HS-27A (cell line): ENCODE results near the gene NPFF.
"Not testable (repeated sequence)": the region's sequence is repeated elsewhere in the genome, so short reads cannot be mapped to it uniquely, and the experiment has no call there.

Source experiments
- DNase-seq: peaks from one replicate; pipeline ENCODE4 v3.0.0-alpha.2; 2012; ENCODE audit warnings: low read depth, missing footprints

Gene NPFF

GRCh38 chr12:53495903-53496751 is 11.2 kb downstream of the NPFF start:
- DNase-seq = no peak

DNA sequence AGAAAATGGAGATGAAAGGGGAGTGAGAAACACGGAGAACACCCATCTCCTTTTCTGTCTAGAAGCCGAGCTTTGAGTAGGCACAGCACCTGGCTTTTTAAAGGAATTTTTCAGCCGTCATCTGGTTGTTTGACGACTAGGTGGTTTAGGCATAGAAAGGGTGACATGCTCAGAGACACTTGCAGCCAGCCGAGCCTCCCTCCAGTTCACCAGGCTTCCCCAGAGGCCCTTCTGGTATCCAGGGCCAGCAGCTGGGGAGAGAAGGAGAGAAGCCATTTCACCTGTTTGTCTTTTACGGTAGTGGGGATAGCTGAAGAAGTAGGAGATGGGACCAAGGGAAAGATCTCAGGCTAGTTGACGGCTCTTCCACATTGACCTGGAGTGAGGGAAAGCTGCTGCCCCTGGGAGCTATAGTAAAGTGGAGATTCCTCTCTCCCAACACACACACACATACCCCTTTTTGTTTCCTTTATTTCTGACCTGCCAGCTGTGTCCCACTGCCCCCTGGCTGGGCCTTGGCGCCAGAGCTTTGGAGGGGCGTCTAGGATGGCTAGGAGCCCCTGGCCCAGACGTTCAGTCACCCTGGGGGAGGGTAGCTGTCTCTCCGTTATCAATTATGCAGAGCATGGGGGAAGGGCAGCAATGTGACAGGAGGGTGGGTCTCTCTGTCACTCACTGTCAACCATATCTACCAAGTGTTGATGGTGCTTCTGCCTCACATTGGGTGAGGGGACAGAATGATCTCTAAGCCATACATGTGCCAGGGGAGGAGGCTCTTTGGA is 13.5 kb downstream of the NPFF start:
- DNase-seq = no peak

DNA sequence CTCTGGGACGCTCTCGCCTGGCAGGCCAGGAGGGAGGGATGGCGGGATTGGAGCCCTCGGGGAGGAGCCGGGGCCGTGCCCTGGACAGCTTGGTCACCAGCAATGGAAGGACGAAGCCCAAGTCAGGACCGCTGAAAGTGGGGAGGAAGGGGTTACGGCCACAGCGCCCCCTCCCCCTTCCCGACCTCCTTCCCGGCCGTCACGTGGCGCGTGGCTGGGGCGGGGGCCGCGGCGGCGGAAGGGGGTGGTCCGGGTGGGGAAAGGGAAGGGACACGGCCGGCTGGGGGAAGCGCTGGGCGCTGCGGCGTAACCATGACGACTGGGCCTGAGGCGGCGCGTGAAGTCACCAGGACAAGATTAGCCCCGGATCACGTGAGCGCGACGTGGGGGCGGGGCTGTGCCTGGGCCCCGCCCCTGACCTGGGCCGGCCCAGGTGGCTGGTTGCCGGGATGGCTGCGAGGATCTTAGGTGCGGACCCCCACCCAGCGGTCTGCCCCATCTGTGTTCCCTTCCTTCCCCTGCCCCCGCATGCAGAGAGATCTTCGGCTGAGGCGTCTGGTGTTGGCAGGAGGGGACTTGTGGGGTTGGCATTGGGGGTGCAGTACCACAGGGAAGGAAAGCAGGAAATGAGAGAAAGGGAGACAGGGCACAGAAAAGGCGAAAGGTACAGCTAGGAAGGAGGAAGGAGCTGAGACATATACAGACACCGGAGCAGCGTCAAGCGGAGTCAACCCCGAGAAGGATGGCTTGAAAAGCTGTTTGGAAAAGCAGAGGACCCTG is 14.3 kb downstream of the NPFF start:
- no peak for DNase-seq

DNA sequence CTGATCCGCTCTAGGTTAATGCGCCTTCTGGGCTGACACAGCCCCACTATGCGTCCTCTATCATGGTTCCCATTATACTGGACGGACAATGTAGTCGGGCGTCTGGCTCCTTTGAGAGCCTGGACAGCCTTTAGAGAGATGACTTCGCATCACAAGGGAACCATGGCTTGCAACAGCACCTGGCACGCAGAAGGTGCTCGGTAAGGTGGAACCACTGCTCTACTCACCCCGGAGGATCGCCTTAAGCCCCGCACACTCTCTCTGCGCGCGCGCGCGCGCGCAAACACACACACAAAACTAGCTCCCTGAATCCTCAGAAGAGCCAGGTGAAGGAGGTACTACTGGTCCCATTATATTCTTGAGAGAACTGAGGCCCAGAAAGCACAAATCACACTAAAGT is 15.1 kb downstream of the NPFF start:
- no peak for DNase-seq

GRCh38 chr12:53489242-53489864 is 17.9 kb downstream of the NPFF start:
- no peak for DNase-seq

DNA sequence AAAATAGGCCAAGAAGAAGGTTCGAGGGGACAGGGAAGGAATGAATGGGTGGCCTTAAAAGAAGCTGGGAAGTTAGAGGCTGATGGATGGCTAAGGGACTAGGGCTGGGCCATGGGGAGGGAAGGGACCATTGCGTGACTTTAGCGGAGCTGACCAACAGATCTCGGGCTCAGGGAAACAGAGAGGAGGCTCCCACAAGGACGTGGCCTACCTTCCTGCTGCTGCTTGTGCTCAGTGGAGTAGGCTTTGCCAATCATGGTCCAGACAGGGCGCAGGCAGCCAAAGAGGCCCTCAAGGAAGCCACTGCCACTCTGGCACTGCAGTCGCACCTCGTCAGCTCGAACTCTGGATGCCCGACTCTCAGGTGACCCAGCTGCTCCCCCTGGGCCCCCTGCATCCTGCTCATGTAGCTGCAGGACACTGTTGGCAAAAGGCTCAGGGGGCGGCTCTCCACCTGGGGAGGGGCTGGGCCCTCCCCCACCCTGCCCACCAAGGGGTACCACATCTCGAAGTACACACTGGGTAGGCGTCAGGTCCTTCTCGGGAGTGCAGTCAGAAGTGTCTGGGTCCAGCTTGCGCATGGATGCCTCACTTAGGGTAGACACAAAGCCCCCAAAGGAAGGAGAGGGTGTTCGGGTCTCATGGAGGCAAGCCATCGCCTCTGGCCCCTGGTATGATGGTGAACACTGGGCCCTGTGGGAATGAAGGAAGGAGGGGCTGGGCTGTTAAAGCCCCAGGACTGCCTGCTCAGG is 20.4 kb downstream of the NPFF start:
- no peak for DNase-seq

DNA sequence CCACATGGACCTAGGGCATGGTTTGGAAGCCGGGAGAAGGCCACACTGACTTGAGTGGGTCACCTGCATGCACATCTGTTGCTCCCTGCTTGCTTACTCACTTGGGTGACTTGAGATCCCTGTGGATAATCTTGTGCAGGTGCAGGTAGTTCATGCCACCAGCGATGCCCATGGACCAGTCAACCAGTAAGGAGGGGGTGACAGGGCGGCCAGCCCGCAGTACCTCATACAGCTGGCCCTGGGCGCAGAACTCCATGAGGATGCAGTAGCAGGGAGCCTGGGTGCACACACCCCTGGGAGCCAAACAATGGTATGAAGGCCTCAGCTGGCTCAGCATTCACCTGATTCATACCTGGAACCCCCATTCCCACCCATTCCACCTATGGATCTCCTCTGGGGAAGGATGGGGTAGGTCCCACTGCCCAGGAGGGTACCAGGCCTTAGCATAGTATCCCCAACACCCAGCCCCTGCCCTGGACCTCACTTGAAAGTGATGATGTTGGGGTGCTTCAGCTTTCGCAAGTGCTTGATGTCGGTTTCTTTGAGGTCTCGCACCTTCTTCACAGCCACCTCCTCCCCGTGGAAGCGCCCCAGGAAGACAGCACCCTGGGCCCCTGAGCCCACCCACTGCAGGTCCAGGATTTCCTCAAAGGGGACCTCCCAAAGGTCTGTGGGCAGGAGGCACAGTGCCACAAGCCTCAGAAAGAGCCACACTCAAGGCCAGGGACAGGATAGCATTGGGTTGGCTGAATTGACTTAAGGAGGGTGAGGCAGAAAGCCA is 21.1 kb downstream of the NPFF start:
- DNase-seq = no peak

- DNase-seq = no peak
Observed at GRCh38 chr12:53484686-53485575, 22.4 kb downstream of the NPFF start.

- DNase-seq = no peak
Observed at GRCh38 chr12:53483979-53484377, 23.3 kb downstream of the NPFF start.

- no peak for DNase-seq
Observed at GRCh38 chr12:53483225-53483978, 23.9 kb downstream of the NPFF start.

DNA sequence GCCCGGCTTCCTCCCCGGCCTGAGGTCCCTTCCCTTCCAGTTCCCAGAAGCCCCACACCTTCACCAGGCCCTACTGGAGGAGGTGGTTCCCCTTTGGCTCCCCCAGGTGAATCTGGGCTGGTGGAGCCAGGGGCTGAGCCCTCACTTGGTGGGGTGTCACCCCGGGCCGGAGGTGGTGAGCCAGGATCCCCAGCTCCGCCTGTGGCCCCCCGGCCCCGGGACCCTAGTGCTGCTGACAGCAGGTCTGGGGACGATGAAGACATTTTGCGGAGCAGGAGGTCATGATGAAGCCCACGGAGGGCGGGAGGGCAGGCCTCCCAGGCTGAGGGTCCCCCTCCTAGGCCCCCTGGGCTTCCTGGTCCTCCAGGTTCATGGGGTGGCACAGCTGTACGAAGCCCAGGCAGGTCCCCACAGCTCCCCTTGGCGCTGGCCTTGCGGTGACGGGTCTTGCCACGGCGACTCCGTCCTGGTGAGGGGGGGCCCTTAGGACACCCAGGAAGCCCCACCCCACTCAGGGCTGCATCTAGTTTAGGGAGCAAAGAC is 24.6 kb downstream of the NPFF start:
- no peak for DNase-seq

DNA sequence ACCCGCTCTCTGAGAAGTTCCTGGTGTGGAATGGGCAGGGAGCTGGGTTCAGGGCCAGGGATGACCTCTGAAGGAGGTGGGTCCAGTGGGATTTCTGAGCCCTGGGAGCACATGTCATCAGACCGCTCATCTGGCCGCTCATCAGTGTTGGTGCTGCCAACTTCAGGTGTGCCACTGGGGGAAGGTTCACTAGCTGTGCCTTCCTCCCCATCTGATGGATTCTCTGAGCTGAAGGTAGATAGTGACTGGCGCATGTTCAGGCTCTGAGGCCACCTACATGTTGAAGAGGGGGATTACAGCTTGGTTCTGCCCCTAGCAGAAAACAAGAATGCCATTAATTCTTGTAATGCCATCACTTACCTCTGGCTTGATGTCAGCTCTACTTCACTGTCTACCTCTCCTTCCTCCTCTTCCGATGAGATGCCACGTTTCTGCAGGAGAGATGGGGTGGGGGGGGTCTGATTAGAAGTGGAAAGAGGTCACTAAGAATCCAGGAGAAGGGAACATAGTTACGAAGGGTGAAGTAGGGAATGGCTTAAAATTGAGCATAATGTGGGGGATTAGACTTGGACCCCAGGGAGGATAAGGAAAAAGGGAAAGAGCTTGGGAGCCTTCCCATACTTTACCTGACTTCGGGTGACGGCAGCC is 25.2 kb downstream of the NPFF start:
- DNase-seq = no peak

- DNase-seq = not testable (repeated sequence)
Observed at GRCh38 chr12:53481458-53481857, 25.8 kb downstream of the NPFF start.

- DNase-seq = no peak
Observed at GRCh38 chr12:53480491-53481442, 26.5 kb downstream of the NPFF start.

GRCh38 chr12:53479331-53479730 is 28.0 kb downstream of the NPFF start:
- DNase-seq = no peak

- DNase-seq = no peak
Observed at GRCh38 chr12:53478865-53479264, 28.4 kb downstream of the NPFF start.

DNA sequence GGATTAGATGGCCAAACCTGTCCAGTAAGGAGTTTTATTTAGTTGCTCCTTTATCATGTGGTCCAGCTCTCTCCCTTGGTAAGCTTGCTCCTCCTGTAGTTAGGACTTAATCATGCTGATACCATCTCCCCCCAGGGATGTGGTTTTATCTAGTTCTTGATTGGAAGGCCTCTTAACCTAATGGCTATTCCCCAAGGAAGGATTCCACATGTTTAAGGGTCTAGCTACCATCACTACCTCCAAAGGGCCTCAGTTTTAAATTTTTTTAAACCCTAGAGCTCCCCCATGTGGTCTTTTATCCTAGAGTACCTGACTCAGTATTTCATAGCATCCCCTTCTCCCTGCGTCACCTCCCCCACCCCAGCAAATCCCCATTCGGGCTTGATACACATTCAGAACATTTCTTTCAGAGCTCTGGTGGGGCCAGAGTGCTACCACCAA is 30.5 kb downstream of the NPFF start:
- DNase-seq = no peak
